Endothelial cell of umbilical vein (primary cell): ENCODE data around the gene SMARCA2. TPM values are rescaled to one million over a fixed set of nuclear protein-coding genes. Genes with fewer than 3 reads are reported as not detected.

ENCODE experiments used
- BruUV-seq: library from RNA; stranded (reverse); fragments of 400-500 nt; replicated peaks from 2 replicates; lab custom pipeline; 2021; lab: Mats Ljungman, UMichigan
- CTCF ChIA-PET: fragments of 300-600, 350-600 bp; sonication (Branson Sonifier 250); formaldehyde crosslinking; loops from one replicate; lab custom pipeline; 2021; ENCODE audit warnings: antibody characterized with exemption, inconsistent platforms; lab: Charles Lee
- POLR2A ChIA-PET: fragments of 300-600, 350-600 bp; sonication (Branson Sonifier 250); formaldehyde crosslinking; loops from one replicate; lab custom pipeline; 2021; ENCODE audit warnings: antibody characterized with exemption, inconsistent platforms; lab: Charles Lee
- DNase-seq: peaks from one replicate; pipeline ENCODE4 v3.0.0-alpha.2; 2011; ENCODE audit warnings: low read depth, low spot score
- FAIRE-seq: peaks from 2 replicates; lab custom pipeline; 2011; peaks lifted over from hg19 to GRCh38; lab: Jason Lieb, UNC
- H2AFZ ChIP-seq: 2 replicates; pipeline ENCODE4 v1.6.0; 2012; ENCODE audit warnings: low read depth, low read length, control low read depth, inconsistent platforms
- H3K27ac ChIP-seq: 2 replicates; pipeline ENCODE4 v1.5.1; 2011; ENCODE audit warnings: low read depth, mild to moderate bottlenecking, control low read depth, low read length, moderate library complexity; ENCODE audit not compliant: insufficient read depth
- H3K27me3 ChIP-seq, 2 experiments: 2 replicates each; pipeline versions ENCODE4 v1.6.0 to v1.6.1; 2011; ENCODE audit warnings: low read length in 2 of 2, mixed read lengths in 1 of 2; ENCODE audit not compliant: control insufficient read depth in 2 of 2, insufficient read depth in 2 of 2
- H3K36me3 ChIP-seq, 2 experiments: 2 replicates in 1 of 2; 3 replicates in 1 of 2; pipeline ENCODE4 v1.5.1; 2011; ENCODE audit warnings: low read length in 2 of 2, mild to moderate bottlenecking in 1 of 2, moderate library complexity in 1 of 2; ENCODE audit not compliant: control insufficient read depth in 2 of 2, insufficient read depth in 2 of 2; ENCODE audit errors: extremely low read depth in 1 of 2
- H3K4me1 ChIP-seq: 3 replicates; pipeline ENCODE4 v1.5.1; 2011; ENCODE audit warnings: mild to moderate bottlenecking, low read length; ENCODE audit not compliant: control insufficient read depth, insufficient read depth; ENCODE audit errors: extremely low read depth
- H3K4me2 ChIP-seq: 2 replicates; pipeline ENCODE4 v1.6.1; 2011; ENCODE audit warnings: low read length, control low read depth, mixed read lengths; ENCODE audit not compliant: insufficient read depth
- H3K4me3 ChIP-seq, 3 experiments: fragments of 200-600 bp in 1 of 3; sonication (generic), shearing (Covaris generic) in 1 of 3; replicated peaks in 1 of 3; 2 replicates each; pipeline ENCODE4 v1.5.1; 2011 to 2016; ENCODE audit warnings: control low read depth in 3 of 3, low read length in 3 of 3, mild to moderate bottlenecking in 2 of 3, inconsistent platforms in 1 of 3, low read depth in 1 of 3, moderate library complexity in 1 of 3; ENCODE audit not compliant: insufficient read depth in 1 of 3
- H3K79me2 ChIP-seq: 2 replicates; pipeline ENCODE4 v1.6.0; 2012; ENCODE audit warnings: low read length, inconsistent platforms; ENCODE audit not compliant: control insufficient read depth, insufficient read depth
- H3K9ac ChIP-seq: replicated peaks from 2 replicates; pipeline ENCODE3; 2011; ENCODE audit warnings: low read length, control low read depth; ENCODE audit not compliant: insufficient read depth; ENCODE audit errors: extremely low read depth
- H3K9me1 ChIP-seq: replicated peaks from 3 replicates; pipeline ENCODE4 v1.6.0; 2011; ENCODE audit warnings: mild to moderate bottlenecking, low read length; ENCODE audit not compliant: control insufficient read depth, insufficient read depth; ENCODE audit errors: extremely low read depth
- H3K9me3 ChIP-seq: replicated peaks from 2 replicates; pipeline ENCODE4 v1.5.1; 2012; ENCODE audit warnings: low read length, inconsistent platforms; ENCODE audit not compliant: control insufficient read depth, insufficient read depth
- H4K20me1 ChIP-seq: replicated peaks from 2 replicates; pipeline ENCODE3; 2011; ENCODE audit warnings: mild to moderate bottlenecking, low read length; ENCODE audit not compliant: control insufficient read depth, insufficient read depth; ENCODE audit errors: extremely low read depth
- CTCF ChIP-seq, 2 donors: IDR thresholded peaks; 1 replicate in 1 of 2; 2 replicates in 1 of 2; pipeline ENCODE4 v1.5.1; 2011; ENCODE audit warnings: low read length in 2 of 2, mild to moderate bottlenecking in 2 of 2, moderate library complexity in 2 of 2, control low read depth in 1 of 2, inconsistent platforms in 1 of 2, low read depth in 1 of 2; ENCODE audit not compliant: insufficient read depth in 1 of 2; ENCODE audit errors: extremely low read depth in 1 of 2
- EZH2 ChIP-seq: IDR thresholded peaks from 2 replicates; pipeline ENCODE4 v1.6.1; 2012; ENCODE audit warnings: borderline replicate concordance, low read depth, mild to moderate bottlenecking, moderate library complexity, low read length, inconsistent platforms; ENCODE audit not compliant: severe bottlenecking
- FOS ChIP-seq: IDR thresholded peaks from 2 replicates; pipeline ENCODE4 v1.6.1; 2011; ENCODE audit warnings: mild to moderate bottlenecking, low read length, moderate library complexity, borderline replicate concordance; ENCODE audit not compliant: insufficient read depth
- GATA2 ChIP-seq: IDR thresholded peaks from 2 replicates; pipeline ENCODE4 v1.7.0; 2011; ENCODE audit warnings: low read depth, mild to moderate bottlenecking, moderate library complexity, mixed read lengths, low read length; ENCODE audit not compliant: insufficient read length, insufficient read depth
- JUN ChIP-seq: IDR thresholded peaks from 2 replicates; pipeline ENCODE4 v1.6.1; 2011; ENCODE audit warnings: borderline replicate concordance, low read depth; ENCODE audit not compliant: insufficient read length, insufficient read depth
- MAX ChIP-seq: IDR thresholded peaks from 2 replicates; pipeline ENCODE4 v1.6.1; 2011; ENCODE audit not compliant: insufficient read depth, insufficient read length
- MYC ChIP-seq: IDR thresholded peaks from one replicate; pipeline ENCODE4 v1.6.1; 2011; ENCODE audit warnings: mild to moderate bottlenecking, low read depth, low read length
- POLR2A ChIP-seq: IDR thresholded peaks from 2 replicates; pipeline ENCODE4 v1.6.1; 2012; ENCODE audit warnings: low read depth, mild to moderate bottlenecking, control low read depth, low read length
- POLR2AphosphoS5 ChIP-seq: IDR thresholded peaks from 2 replicates; pipeline ENCODE4 v1.6.1; 2012; ENCODE audit warnings: low read depth, mild to moderate bottlenecking, control low read depth, low read length, moderate library complexity; ENCODE audit not compliant: insufficient read depth
- dilution Hi-C: fragments of 300-500 bp; cut with MboI; formaldehyde crosslinking; loops from one replicate; pipeline ENCODE4 v1.15.0; 2019; ENCODE audit warnings: low sequenced_read_pairs; ENCODE audit not compliant: extremely low pct_ligation_motif_present
- intact Hi-C: fragments of 100-400 bp; cut with micrococcal nuclease; formaldehyde crosslinking; loops from one replicate; pipeline ENCODE4 v1.10.0; 2022
- polyA plus RNA-seq, 4 experiments: library from polyadenylated mRNA; depleted of rRNA in 3 of 4; stranded (reverse) in 3 of 4; unstranded in 1 of 4; fragments of >200 nt; gene quantifications; 2 replicates each; pipeline versions ENCODE4 v1.2.1 to v1.2.3, GENCODE V29; 2011 to 2012; ENCODE audit warnings: missing spikeins in 1 of 4
- total RNA-seq: library from RNA; stranded (reverse); gene quantifications from 2 replicates; pipeline ENCODE4 v1.2.3, GENCODE V29; 2021

Gene SMARCA2
- total and polyA plus RNA-seq, 2 donors (not counting 3 experiments of a cell fraction or from before 2014, with no cell fraction given) = 54.5 to 79.9 TPM

- DNase-seq (no peak), FAIRE-seq (no peak)
- no peaks in the 10 kb centered on the region for H4K20me1 ChIP-seq
- no peak overlapping the region for H3K4me2 ChIP-seq
- H3K27ac ChIP-seq = no peak overlapping the region
- no peak overlapping the region for H3K9ac ChIP-seq
- intact Hi-C loops = no loop called here
- dilution Hi-C loops = no loop called here
- no peaks in the 10 kb centered on the region for H3K36me3 ChIP-seq
- ChIA-PET POLR2A (no interaction called here), CTCF (interaction anchor here (1.5 kb wide), 1 partner anchor 121 kb away, joined by 6 read pairs; no protein-coding TSS in a partner anchor)
- no peaks in the 10 kb centered on the region for H3K79me2 ChIP-seq
- no peak overlapping the region for H3K4me3 ChIP-seq
- H3K9me3 ChIP-seq = no peaks in the 10 kb centered on the region
- no peaks in the 10 kb centered on the region for H3K9me1 ChIP-seq
- no peaks in the 10 kb centered on the region for H3K4me1 ChIP-seq
- H2AFZ ChIP-seq = no peak overlapping the region
- no peak for TF ChIP-seq JUN
- no peak for TF ChIP-seq FOS
- TF ChIP-seq GATA2 = no peak
- TF ChIP-seq CTCF (IDR thresholded peaks at IDR 0.05; ENCODE audit: extremely low read depth in 1 of 2, insufficient read depth in 1 of 2, low read depth in 1 of 2, low read length in 2 of 2) = no peak
- no peak for TF ChIP-seq MAX
- TF ChIP-seq MYC = no peak
- TF ChIP-seq POLR2AphosphoS5 = no peak
- TF ChIP-seq POLR2A = no peak
- no peak for TF ChIP-seq EZH2
- no peaks in the 10 kb centered on the region for H3K27me3 ChIP-seq
- BruUV-seq = no TSS peak
Observed at GRCh38 chr9:1966725-1967366, 48.3 kb upstream of the SMARCA2 start.
